Airway epithelial cell (primary cell): ENCODE measurements around the gene PRR23E. TPM values are rescaled to one million over a fixed set of nuclear protein-coding genes. Genes with fewer than 3 reads are reported as not detected.

Experiments used
- total RNA-seq: library from RNA; depleted of rRNA; stranded (reverse); fragments of >200 nt; gene quantifications from 2 replicates; pipeline ENCODE4 v1.2.3, GENCODE V29; 2015

Gene PRR23E, protein sequence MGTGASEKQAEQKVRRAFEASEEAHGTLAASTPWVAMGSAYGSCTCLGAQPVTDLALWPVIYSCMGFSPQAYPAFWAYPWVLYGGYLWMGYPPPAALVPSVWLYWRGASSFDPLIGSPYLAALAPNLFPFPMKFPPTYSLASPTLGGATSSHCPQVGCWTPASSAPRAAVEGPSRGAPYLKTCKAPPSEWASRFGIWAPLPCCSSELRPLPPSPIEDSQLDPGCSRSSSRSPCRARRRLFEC
- not detected in 2 replicates for total RNA-seq

DNA sequence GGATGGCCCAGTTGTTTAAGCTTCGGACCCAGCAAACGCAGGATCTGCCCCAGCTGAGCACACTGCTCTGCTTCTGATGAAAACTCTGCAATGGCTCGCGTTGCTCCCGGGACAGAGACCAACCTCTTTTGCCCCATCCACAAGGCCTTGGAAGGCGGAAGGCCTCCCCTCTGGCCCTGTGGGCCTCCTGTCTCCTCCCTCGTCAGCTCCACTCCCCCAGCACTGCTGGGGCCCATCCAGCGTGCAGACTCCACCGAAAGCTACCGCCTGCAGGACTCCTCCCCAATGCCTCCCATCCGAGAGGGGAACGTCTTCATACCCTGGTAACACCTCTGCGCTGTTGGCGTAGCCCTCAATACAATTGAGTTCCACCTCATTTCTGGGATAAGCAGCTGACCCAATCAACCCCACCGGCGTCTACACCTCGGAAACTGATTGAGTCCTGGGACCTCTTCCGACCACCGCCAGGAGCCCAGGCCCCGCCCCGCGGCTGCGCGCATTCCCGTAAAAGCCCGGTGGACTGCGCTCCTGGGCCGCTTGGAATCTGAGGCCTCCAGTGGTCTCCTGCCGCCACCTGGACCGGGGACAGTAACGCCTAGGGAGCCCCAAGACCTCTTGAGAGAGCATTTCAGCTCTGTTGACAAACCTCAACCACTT is at the start of gene PRR23E:
PRR23E (plus strand) TSS at position 556 of the 657 bp plus-strand sequence. CDS start 3,555 bp downstream, outside the sequence.

Other genes with a start within 250 kb of the PRR23E start
- gene PLXNA1, start 210.0 kb upstream of the PRR23E start, total RNA-seq = 67.8 and 84.7 TPM in 2 replicates
- gene PRR20G, start 94.9 kb downstream of the PRR23E start, total RNA-seq = not detected in 2 replicates